GM20000 (cell line): ENCODE data around the gene ITPA.

Source experiments
- DNase-seq: peaks from one replicate; pipeline ENCODE4 v3.0.0; 2012; ENCODE audit warnings: low spot score
- CTCF ChIP-seq: IDR thresholded peaks from 2 replicates; pipeline ENCODE4 v1.5.1; 2012; ENCODE audit warnings: mild to moderate bottlenecking, control low read depth; ENCODE audit errors: extremely low read depth, missing control alignments

Gene ITPA

GRCh38 chr20:3240776-3241363 lies 31.6 kb downstream of the ITPA start:
- no peak for TF ChIP-seq CTCF
- DNase-seq = no peak

GRCh38 chr20:3242172-3242692 lies 32.9 kb downstream of the ITPA start:
- TF ChIP-seq CTCF = no peak
- no peak for DNase-seq

GRCh38 chr20:3243718-3244358 lies 34.5 kb downstream of the ITPA start:
- no peak for DNase-seq
- no peak for TF ChIP-seq CTCF

GRCh38 chr20:3244613-3245012 lies 35.3 kb downstream of the ITPA start:
- DNase-seq = no peak
- TF ChIP-seq CTCF = no peak

- no peak for DNase-seq
- no peak for TF ChIP-seq CTCF
Observed at GRCh38 chr20:3245156-3245555, 35.9 kb downstream of the ITPA start.

GRCh38 chr20:3245711-3246110 lies 36.4 kb downstream of the ITPA start:
- TF ChIP-seq CTCF = no peak
- no peak for DNase-seq

GRCh38 chr20:3246682-3247081 lies 37.4 kb downstream of the ITPA start:
- no peak for DNase-seq
- TF ChIP-seq CTCF = no peak
